CD4-positive, alpha-beta T cell (primary cell): ENCODE measurements around the gene ATP8A2. TPM values are rescaled to one million over a fixed set of nuclear protein-coding genes. Genes with fewer than 3 reads are reported as not detected.

ENCODE experiments used
- ATAC-seq: fragments of 200-7000 bp; cut with Tn5 transposase; one replicate; pipeline ENCODE4 v1.10.0; 2022; ENCODE audit warnings: mild to moderate bottlenecking; ENCODE audit not compliant: poor library complexity
- CTCF ChIA-PET: fragments of 350-600 bp; sonication (Branson Sonifier 250); formaldehyde crosslinking; loops from one replicate; lab custom pipeline; 2021; ENCODE audit warnings: antibody characterized with exemption, inconsistent platforms; lab: Charles Lee
- POLR2A ChIA-PET: fragments of 350-600 bp; sonication (Branson Sonifier 250); formaldehyde crosslinking; loops from one replicate; lab custom pipeline; 2021; ENCODE audit warnings: antibody characterized with exemption, inconsistent platforms; lab: Charles Lee
- DNase-seq, 14 experiments: peaks; one replicate each; pipeline ENCODE4 v3.0.0-alpha.2; 2013 to 2020; ENCODE audit warnings: mixed read lengths in 2 of 14
- H3K27ac ChIP-seq, 2 donors: one replicate each; pipeline versions ENCODE4 v1.5.1 to v1.7.0; 2013; ENCODE audit warnings: low read length in 2 of 2, low read depth in 1 of 2, mild to moderate bottlenecking in 1 of 2
- H3K27me3 ChIP-seq, 2 experiments: 1 replicate in 1 of 2; 2 replicates in 1 of 2; pipeline versions ENCODE4 v1.6.1 to v1.7.0; 2013; ENCODE audit warnings: low read length in 2 of 2, control low read depth in 1 of 2, mild to moderate bottlenecking in 1 of 2, moderate library complexity in 1 of 2; ENCODE audit not compliant: insufficient read depth in 2 of 2, control insufficient read depth in 1 of 2
- H3K36me3 ChIP-seq: one replicate; pipeline ENCODE4 v1.6.1; 2013; ENCODE audit warnings: low read length, control low read depth; ENCODE audit not compliant: insufficient read depth
- H3K4me1 ChIP-seq: one replicate; pipeline ENCODE4 v1.6.1; 2013; ENCODE audit warnings: low read length, control low read depth; ENCODE audit not compliant: insufficient read depth
- H3K4me3 ChIP-seq: one replicate; pipeline ENCODE4 v1.5.1; 2013; ENCODE audit warnings: mild to moderate bottlenecking, low read length, moderate library complexity
- H3K9me3 ChIP-seq, 2 experiments: 1 replicate in 1 of 2; 2 replicates in 1 of 2; pipeline versions ENCODE4 v1.6.1 to v1.7.0; 2013; ENCODE audit warnings: low read length in 2 of 2, mild to moderate bottlenecking in 2 of 2, control low read depth in 1 of 2, moderate library complexity in 1 of 2; ENCODE audit not compliant: control insufficient read depth in 1 of 2, insufficient read depth in 1 of 2
- H3K27ac Mint-ChIP-seq: one replicate; pipeline ENCODE4 v1.8.0; 2020; ENCODE audit warnings: mixed read lengths
- H3K27me3 Mint-ChIP-seq: one replicate; pipeline ENCODE4 v1.8.0; 2021; ENCODE audit warnings: mixed read lengths
- H3K36me3 Mint-ChIP-seq: one replicate; pipeline ENCODE4 v1.8.0; 2021; ENCODE audit warnings: low read depth, mixed read lengths
- H3K4me1 Mint-ChIP-seq: one replicate; pipeline ENCODE4 v1.8.0; 2021; ENCODE audit warnings: low read depth, mixed read lengths
- H3K4me3 Mint-ChIP-seq: one replicate; pipeline ENCODE4 v1.8.0; 2020; ENCODE audit warnings: mild to moderate bottlenecking, mixed read lengths
- H3K9me3 Mint-ChIP-seq: one replicate; pipeline ENCODE4 v1.8.0; 2020; ENCODE audit warnings: mixed read lengths
- intact Hi-C, 2 experiments: fragments of 100-400 bp; cut with DNase I in 1 of 2; cut with micrococcal nuclease in 1 of 2; formaldehyde crosslinking; loops; one replicate each; pipeline versions ENCODE4 v1.15.1 to v1.9.0; 2023 to 2025; cut with DNase I, micrococcal nuclease
- total RNA-seq, 174 experiments: library from RNA in 2 of 174; stranded (reverse) in 2 of 174; gene quantifications; one replicate each; pipeline ENCODE4 v1.2.3 and lab custom pipeline; 2021 to 2026
- TF ChIP-seq, protein P1 (sequence below): fragments of 200-600 bp; IDR thresholded peaks from one replicate; pipeline ENCODE4 v1.8.0; 2022; ENCODE audit warnings: antibody characterized with exemption, mild to moderate bottlenecking

The ATP8A2 gene
- total RNA-seq, 2 experiments from 2014 or later: 0.22 to 0.36 TPM

DNA sequence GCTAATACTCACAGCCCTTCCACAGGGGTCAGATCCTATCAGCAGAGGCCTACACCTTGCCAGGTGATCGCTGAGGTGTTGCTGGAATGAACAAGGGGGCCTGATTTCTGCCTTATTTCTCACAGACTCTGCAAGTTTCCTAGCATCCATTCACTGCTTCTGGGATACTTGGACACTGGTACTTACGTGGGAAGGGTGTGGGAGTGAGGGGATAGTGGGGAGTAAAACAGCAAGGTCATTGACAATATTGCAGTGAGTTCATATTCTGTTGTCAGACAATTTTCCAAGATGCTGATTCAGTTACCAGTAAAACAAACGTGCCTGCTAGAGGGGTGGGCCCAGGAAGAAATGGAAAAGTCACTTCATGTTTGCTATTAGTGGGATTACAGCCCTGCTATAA lies 403.5 kb downstream of the ATP8A2 start:
- Mint-ChIP-seq H3K9me3 (no peaks in the 10 kb centered on the region), H3K4me1 (peaks cover 8% of the 10 kb centered on the region), H3K36me3 (no peaks in the 10 kb centered on the region), H3K27me3 (no peaks in the 10 kb centered on the region), H3K27ac (no peak overlapping the region), H3K4me3 (no peak overlapping the region)
- H3K27ac ChIP-seq: no peak overlapping the region
- no peaks in the 10 kb centered on the region for H3K27me3 ChIP-seq
- no peaks in the 10 kb centered on the region for H3K9me3 ChIP-seq
- intact Hi-C loops: no loop called here
- TF ChIP-seq, protein P1, sequence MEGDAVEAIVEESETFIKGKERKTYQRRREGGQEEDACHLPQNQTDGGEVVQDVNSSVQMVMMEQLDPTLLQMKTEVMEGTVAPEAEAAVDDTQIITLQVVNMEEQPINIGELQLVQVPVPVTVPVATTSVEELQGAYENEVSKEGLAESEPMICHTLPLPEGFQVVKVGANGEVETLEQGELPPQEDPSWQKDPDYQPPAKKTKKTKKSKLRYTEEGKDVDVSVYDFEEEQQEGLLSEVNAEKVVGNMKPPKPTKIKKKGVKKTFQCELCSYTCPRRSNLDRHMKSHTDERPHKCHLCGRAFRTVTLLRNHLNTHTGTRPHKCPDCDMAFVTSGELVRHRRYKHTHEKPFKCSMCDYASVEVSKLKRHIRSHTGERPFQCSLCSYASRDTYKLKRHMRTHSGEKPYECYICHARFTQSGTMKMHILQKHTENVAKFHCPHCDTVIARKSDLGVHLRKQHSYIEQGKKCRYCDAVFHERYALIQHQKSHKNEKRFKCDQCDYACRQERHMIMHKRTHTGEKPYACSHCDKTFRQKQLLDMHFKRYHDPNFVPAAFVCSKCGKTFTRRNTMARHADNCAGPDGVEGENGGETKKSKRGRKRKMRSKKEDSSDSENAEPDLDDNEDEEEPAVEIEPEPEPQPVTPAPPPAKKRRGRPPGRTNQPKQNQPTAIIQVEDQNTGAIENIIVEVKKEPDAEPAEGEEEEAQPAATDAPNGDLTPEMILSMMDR: no peak
- peaks cover 6% of the 10 kb centered on the region for H3K4me1 ChIP-seq
- DNase-seq (no peak), ATAC-seq (no peak)
- ChIA-PET CTCF (no interaction called here), POLR2A (no interaction called here)
- H3K4me3 ChIP-seq: no peak overlapping the region
- H3K36me3 ChIP-seq: no peaks in the 10 kb centered on the region

- Mint-ChIP-seq H3K9me3 (no peaks in the 10 kb centered on the region), H3K27me3 (no peaks in the 10 kb centered on the region), H3K4me1 (peaks cover 6% of the 10 kb centered on the region), H3K36me3 (no peaks in the 10 kb centered on the region), H3K27ac (no peak overlapping the region), H3K4me3 (no peak overlapping the region)
- no peak overlapping the region for H3K27ac ChIP-seq
- intact Hi-C loops: no loop called here
- ChIA-PET CTCF (no interaction called here), POLR2A (no interaction called here)
- peaks cover 6% of the 10 kb centered on the region for H3K4me1 ChIP-seq
- DNase-seq (no peak), ATAC-seq (no peak)
- no peaks in the 10 kb centered on the region for H3K36me3 ChIP-seq
- H3K4me3 ChIP-seq: no peak overlapping the region
- TF ChIP-seq, protein P1: no peak
- H3K27me3 ChIP-seq: no peaks in the 10 kb centered on the region
- H3K9me3 ChIP-seq: no peaks in the 10 kb centered on the region
Observed at GRCh38 chr13:25775986-25776385, 404.2 kb downstream of the ATP8A2 start.

- DNase-seq: no peak
- ChIA-PET POLR2A (no interaction called here), CTCF (no interaction called here)
- Histone ChIP-seq H3K4me1 (no peaks in the 10 kb centered on the region), H3K27ac (no peak overlapping the region), H3K27me3 (no peaks in the 10 kb centered on the region), H3K36me3 (no peaks in the 10 kb centered on the region), H3K9me3 (no peaks in the 10 kb centered on the region), H3K4me3 (no peak overlapping the region)
- TF ChIP-seq, protein P1: no peak
- Mint-ChIP-seq H3K36me3 (no peaks in the 10 kb centered on the region), H3K27me3 (no peaks in the 10 kb centered on the region), H3K4me3 (no peak overlapping the region), H3K27ac (no peak overlapping the region), H3K4me1 (no peaks in the 10 kb centered on the region), H3K9me3 (no peaks in the 10 kb centered on the region)
- ATAC-seq: no peak
- intact Hi-C loops: no loop called here
Observed at GRCh38 chr13:25776722-25777121, 404.9 kb downstream of the ATP8A2 start.
